Mesendoderm (in vitro differentiated cells): ENCODE results near the gene CRABP1.

Experiments
- DNase-seq: peaks from one replicate; pipeline ENCODE4 v3.0.0; 2013
- H2AK5ac ChIP-seq: 2 replicates; pipeline ENCODE4 v1.6.1; 2013; ENCODE audit warnings: low read length, inconsistent platforms
- H2BK120ac ChIP-seq: 2 replicates; pipeline ENCODE4 v1.6.1; 2013; ENCODE audit warnings: low read depth, mild to moderate bottlenecking, low read length, moderate library complexity, mixed read lengths
- H2BK15ac ChIP-seq: replicated peaks from 2 replicates; pipeline ENCODE4 v1.6.1; 2013; ENCODE audit warnings: low read depth, mild to moderate bottlenecking, moderate library complexity
- H2BK5ac ChIP-seq: 2 replicates; pipeline ENCODE4 v1.6.1; 2013; ENCODE audit warnings: low read length, inconsistent platforms
- H3K18ac ChIP-seq: 2 replicates; pipeline ENCODE4 v1.6.1; 2013; ENCODE audit warnings: mild to moderate bottlenecking, low read length, mixed read lengths
- H3K23ac ChIP-seq: one replicate; pipeline ENCODE4 v1.6.1; 2013; ENCODE audit warnings: low read length
- H3K27ac ChIP-seq: 2 replicates; pipeline ENCODE4 v1.5.1; 2013; ENCODE audit warnings: low read depth, mild to moderate bottlenecking, inconsistent platforms, low read length, moderate library complexity
- H3K27me3 ChIP-seq: 2 replicates; pipeline ENCODE4 v1.6.1; 2013; ENCODE audit warnings: low read length, control low read depth, mild to moderate bottlenecking, inconsistent platforms; ENCODE audit not compliant: insufficient read depth, poor library complexity
- H3K36me3 ChIP-seq: 2 replicates; pipeline ENCODE4 v1.6.1; 2013; ENCODE audit warnings: low read length, inconsistent platforms; ENCODE audit not compliant: control insufficient read depth, insufficient read depth
- H3K4ac ChIP-seq: one replicate; pipeline ENCODE4 v1.6.1; 2013; ENCODE audit warnings: low read depth, mild to moderate bottlenecking, low read length, moderate library complexity
- H3K4me1 ChIP-seq: 2 replicates; pipeline ENCODE4 v1.6.1; 2013; ENCODE audit warnings: low read depth, low read length, inconsistent platforms; ENCODE audit not compliant: control insufficient read depth
- H3K4me2 ChIP-seq: 2 replicates; pipeline ENCODE4 v1.6.1; 2013; ENCODE audit warnings: low read length
- H3K4me3 ChIP-seq: 2 replicates; pipeline ENCODE4 v1.5.1; 2013; ENCODE audit warnings: mild to moderate bottlenecking, low read length
- H3K56ac ChIP-seq: one replicate; pipeline ENCODE4 v1.6.1; 2013; ENCODE audit warnings: low read length
- H3K79me1 ChIP-seq: 2 replicates; pipeline ENCODE4 v1.6.1; 2013; ENCODE audit warnings: low read length, inconsistent platforms
- H3K79me2 ChIP-seq: 2 replicates; pipeline ENCODE4 v1.6.1; 2013; ENCODE audit warnings: mild to moderate bottlenecking, low read length; ENCODE audit not compliant: control insufficient read depth, insufficient read depth
- H3K9ac ChIP-seq: 2 replicates; pipeline ENCODE4 v1.6.1; 2013; ENCODE audit warnings: low read length, inconsistent platforms
- H4K5ac ChIP-seq: one replicate; pipeline ENCODE4 v1.6.1; 2013; ENCODE audit warnings: low read length
- H4K8ac ChIP-seq: one replicate; pipeline ENCODE4 v1.6.1; 2013; ENCODE audit warnings: low read depth, mild to moderate bottlenecking, control low read depth, low read length, moderate library complexity
- WGBS: extraction: QIAGEN DNeasy Blood & Tissue Kit; methylation state at CpG from one replicate; pipeline ENCODE4 v1.1.7; 2013; ENCODE audit warnings: low lambda C conversion rate, missing lambda C conversion rate; ENCODE audit not compliant: insufficient coverage; ENCODE audit errors: extremely low coverage; 5-methylcytosine and 5-hydroxymethylcytosine counted together

CRABP1 gene

GRCh38 chr15:78343276-78344060 lies 3.3 kb downstream of the CRABP1 start:
- Histone ChIP-seq H3K27me3 (peaks cover 3% of the 10 kb centered on the region), H3K4me1 (peaks cover 6% of the 10 kb centered on the region)

GRCh38 chr15:78345396-78346125 lies 5.4 kb downstream of the CRABP1 start:
- Histone ChIP-seq H3K56ac (no peak overlapping the region), H3K4ac (no peak overlapping the region), H2BK5ac (no peak overlapping the region), H4K8ac (no peak overlapping the region), H3K23ac (no peak overlapping the region), H3K27me3 (no peaks in the 10 kb centered on the region), H3K79me1 (no peaks in the 10 kb centered on the region), H3K36me3 (no peaks in the 10 kb centered on the region), H2BK15ac (no peak overlapping the region), H3K4me3 (no peak overlapping the region), H3K79me2 (no peaks in the 10 kb centered on the region), H4K5ac (no peak overlapping the region), H3K4me2 (no peak overlapping the region), H3K4me1 (peaks cover 8% of the 10 kb centered on the region), H3K9ac (no peak overlapping the region), H3K27ac (no peak overlapping the region), H3K18ac (no peak overlapping the region), H2BK120ac (no peak overlapping the region), H2AK5ac (no peak overlapping the region)
- no CpG with 5 or more reads among the region's 9 CpGs for WGBS
- DNase-seq: no peak

More at GRCh38 chr15:78343276-78344060, 3.3 kb downstream of the CRABP1 start:
- Histone ChIP-seq H3K79me2 (no peaks in the 10 kb centered on the region), H3K4me3 (no peak overlapping the region), H4K8ac (no peak overlapping the region), H2BK5ac (no peak overlapping the region), H3K36me3 (no peaks in the 10 kb centered on the region), H3K27ac (no peak overlapping the region), H3K79me1 (no peaks in the 10 kb centered on the region), H4K5ac (no peak overlapping the region), H3K23ac (no peak overlapping the region), H2BK15ac (no peak overlapping the region), H3K4me2 (no peak overlapping the region), H2BK120ac (no peak overlapping the region), H2AK5ac (no peak overlapping the region), H3K9ac (no peak overlapping the region), H3K56ac (no peak overlapping the region), H3K18ac (no peak overlapping the region), H3K4ac (no peak overlapping the region)
- WGBS: no CpG with 5 or more reads among the region's 12 CpGs
- DNase-seq: no peak

- Histone ChIP-seq H3K27me3 (no peaks in the 10 kb centered on the region), H3K23ac (no peak overlapping the region), H3K4me1 (peaks cover 8% of the 10 kb centered on the region), H2BK5ac (peak overlapping the region; percentile 21), H2AK5ac (no peak overlapping the region), H2BK120ac (no peak overlapping the region), H4K5ac (no peak overlapping the region), H3K4me3 (no peak overlapping the region), H3K36me3 (no peaks in the 10 kb centered on the region), H3K79me2 (no peaks in the 10 kb centered on the region), H3K18ac (no peak overlapping the region), H4K8ac (no peak overlapping the region), H3K56ac (peak overlapping the region; percentile 35), H3K9ac (no peak overlapping the region), H3K4ac (no peak overlapping the region), H3K4me2 (no peak overlapping the region), H3K27ac (no peak overlapping the region), H2BK15ac (no peak overlapping the region), H3K79me1 (no peaks in the 10 kb centered on the region)
- peak; percentile 86 for DNase-seq
- no CpG with 5 or more reads among the region's 17 CpGs for WGBS
Measured at GRCh38 chr15:78347586-78348543, 7.7 kb downstream of the CRABP1 start.

GRCh38 chr15:78350058-78350457 lies 9.9 kb downstream of the CRABP1 start:
- H3K9ac ChIP-seq: no peak overlapping the region
- no peaks in the 10 kb centered on the region for H3K27me3 ChIP-seq
- no peak for DNase-seq
- H2BK120ac ChIP-seq: no peak overlapping the region
- no peak overlapping the region for H3K23ac ChIP-seq
- H3K4me3 ChIP-seq: no peak overlapping the region
- no peak overlapping the region for H3K4me2 ChIP-seq
- WGBS: no CpG with 5 or more reads among the region's 4 CpGs
- H3K4me1 ChIP-seq: peaks cover 8% of the 10 kb centered on the region
- H3K56ac ChIP-seq: no peak overlapping the region
- H2BK5ac ChIP-seq: no peak overlapping the region
- no peaks in the 10 kb centered on the region for H3K36me3 ChIP-seq
- no peak overlapping the region for H2AK5ac ChIP-seq
- H4K8ac ChIP-seq: no peak overlapping the region
- no peaks in the 10 kb centered on the region for H3K79me2 ChIP-seq
- H2BK15ac ChIP-seq: no peak overlapping the region
- H3K18ac ChIP-seq: no peak overlapping the region
- H4K5ac ChIP-seq: no peak overlapping the region
- no peaks in the 10 kb centered on the region for H3K79me1 ChIP-seq
- H3K4ac ChIP-seq: no peak overlapping the region
- H3K27ac ChIP-seq: no peak overlapping the region

GRCh38 chr15:78351539-78351938 lies 11.4 kb downstream of the CRABP1 start:
- Histone ChIP-seq H3K27ac (no peak overlapping the region), H3K23ac (no peak overlapping the region), H3K4me2 (no peak overlapping the region), H3K56ac (no peak overlapping the region), H3K4me1 (peaks cover 8% of the 10 kb centered on the region), H2BK15ac (no peak overlapping the region), H3K79me2 (no peaks in the 10 kb centered on the region), H4K8ac (no peak overlapping the region), H3K9ac (no peak overlapping the region), H2BK5ac (no peak overlapping the region), H2AK5ac (no peak overlapping the region), H3K18ac (no peak overlapping the region), H3K4ac (no peak overlapping the region), H3K4me3 (no peak overlapping the region), H3K79me1 (no peaks in the 10 kb centered on the region), H3K36me3 (no peaks in the 10 kb centered on the region), H2BK120ac (no peak overlapping the region), H3K27me3 (no peaks in the 10 kb centered on the region), H4K5ac (no peak overlapping the region)
- WGBS: no CpG with 5 or more reads among the region's 3 CpGs
- no peak for DNase-seq
